ENCODE measurements around the gene ASTN2.
"Not testable (repeated sequence)": the region's sequence is repeated elsewhere in the genome, so short reads cannot be mapped to it uniquely, and the experiment has no call there.

The ASTN2 gene

DNA sequence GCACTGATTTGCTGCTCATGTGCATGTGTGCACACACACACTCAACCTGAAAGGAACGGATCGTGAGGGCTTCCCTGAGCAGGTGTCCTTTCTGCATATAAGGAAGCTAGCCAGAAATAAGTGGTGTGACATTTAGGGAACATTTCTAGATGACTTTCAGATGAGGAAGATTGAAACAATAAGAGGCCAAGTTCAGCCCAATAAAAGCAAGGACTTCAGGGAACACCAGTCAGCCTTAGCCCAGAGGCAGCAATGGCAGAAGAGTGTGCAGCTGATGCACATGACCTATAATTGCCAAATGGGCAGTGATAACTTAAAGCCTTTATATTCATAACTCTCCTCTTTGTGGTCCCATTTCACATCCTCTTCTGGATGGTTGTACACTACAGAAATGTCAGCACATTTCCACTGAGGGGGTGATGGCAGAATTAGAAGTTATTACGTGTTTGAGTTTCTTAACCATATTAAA lies 472.2 kb downstream of the ASTN2 start:
- no peak for DNase-seq

DNA sequence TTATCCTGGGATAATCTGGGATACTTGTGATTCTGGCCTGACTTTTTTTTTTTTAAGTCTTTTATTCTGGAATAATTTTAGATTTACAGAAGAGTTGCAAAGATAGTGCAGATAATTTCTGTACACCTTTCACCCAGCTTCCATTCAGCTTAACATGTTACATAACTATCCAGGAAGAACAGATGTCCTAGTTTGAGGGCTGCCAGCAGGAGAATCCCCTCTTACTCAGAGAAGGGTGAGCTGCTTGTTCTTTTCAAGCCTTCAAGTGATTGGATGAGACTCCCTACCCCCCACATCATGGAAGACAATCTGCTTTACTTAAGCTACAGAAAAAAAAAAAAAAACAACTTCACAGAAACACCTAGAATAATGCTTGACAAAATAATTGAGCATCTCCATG lies 473.6 kb downstream of the ASTN2 start:
- DNase-seq, result no peak

DNA sequence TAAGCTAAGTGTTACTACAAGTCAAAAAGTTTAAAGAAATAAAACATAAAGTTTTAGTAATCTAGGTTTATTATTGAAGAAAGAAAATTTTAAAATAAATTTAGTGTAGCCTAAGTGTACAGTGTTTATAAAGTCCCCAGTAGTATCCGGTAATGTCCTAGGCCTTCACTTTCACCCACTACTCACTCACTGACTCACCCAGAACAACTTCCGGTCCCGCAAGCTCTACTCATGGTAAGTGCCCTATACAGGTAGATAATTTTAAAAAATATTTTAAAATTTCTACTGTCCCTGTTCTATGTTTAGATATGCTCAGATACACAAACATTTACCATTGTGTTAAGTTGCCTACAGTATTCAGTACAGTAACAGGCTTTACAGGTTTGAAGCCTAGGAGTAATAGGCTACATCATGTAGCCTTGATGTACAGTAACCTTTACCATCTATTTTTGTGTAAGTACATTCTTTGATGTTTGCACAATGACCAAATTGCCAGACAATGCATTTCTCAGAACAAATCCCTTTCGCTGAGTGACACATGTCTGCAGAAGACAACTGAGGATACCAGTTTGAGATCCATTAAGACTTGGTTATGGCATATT lies 474.1 kb downstream of the ASTN2 start:
- DNase-seq, result no peak

DNA sequence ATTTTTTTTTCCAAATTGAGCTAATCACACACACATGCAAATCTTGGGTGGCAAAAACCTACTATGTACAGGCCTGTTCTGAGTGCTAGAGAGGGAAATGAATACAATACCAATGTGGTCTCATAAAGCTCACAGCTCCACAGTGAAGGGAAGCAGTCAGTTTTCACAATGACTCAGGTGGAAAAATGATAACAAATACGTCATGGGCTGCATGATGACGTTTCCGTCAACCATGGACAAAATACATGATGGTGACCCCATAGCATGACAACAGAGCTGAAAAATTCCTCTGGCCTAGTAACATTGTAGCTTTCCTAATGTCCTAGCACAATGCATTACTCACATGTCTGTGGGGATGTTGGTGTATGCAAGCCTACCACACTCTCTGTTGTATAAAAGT lies 475.2 kb downstream of the ASTN2 start:
- DNase-seq, result no peak

DNA sequence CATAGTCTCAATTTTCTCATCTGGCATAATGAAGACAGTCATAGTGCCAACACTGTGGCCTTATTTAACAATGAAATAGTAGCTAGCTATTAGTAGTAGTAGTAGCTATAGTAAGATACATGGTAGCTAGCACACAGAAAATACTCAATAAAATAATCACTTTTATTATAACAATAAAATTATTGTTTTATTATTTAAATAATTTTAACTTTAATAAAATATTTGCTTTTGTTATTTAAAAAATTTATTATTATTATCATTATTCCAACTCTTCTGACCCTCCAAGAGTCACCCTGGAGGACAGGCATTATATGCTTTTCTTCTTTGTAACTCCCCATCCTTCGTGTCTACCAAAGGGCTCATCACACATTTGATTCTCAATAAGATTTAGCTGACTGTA lies 475.7 kb downstream of the ASTN2 start:
- DNase-seq, result no peak

DNA sequence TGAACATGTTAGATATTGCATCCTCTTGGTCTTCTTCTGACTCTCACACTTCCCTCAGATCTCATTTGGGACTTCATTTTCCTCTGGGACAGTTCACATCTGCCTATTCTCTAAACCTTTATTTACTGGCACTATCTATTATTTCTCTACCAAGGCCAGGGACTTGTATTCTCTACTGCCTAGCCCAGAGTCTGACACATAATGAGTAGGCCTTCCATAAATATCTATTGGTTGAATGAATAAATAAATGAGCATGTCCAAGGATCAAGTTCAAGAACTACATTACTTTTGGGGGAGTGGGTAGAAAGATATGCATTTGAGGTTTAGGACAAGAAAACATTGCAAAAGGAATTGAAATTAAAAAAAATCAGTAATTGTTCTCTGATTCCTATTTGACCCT lies 477.5 kb downstream of the ASTN2 start:
- DNase-seq, result no peak

DNA sequence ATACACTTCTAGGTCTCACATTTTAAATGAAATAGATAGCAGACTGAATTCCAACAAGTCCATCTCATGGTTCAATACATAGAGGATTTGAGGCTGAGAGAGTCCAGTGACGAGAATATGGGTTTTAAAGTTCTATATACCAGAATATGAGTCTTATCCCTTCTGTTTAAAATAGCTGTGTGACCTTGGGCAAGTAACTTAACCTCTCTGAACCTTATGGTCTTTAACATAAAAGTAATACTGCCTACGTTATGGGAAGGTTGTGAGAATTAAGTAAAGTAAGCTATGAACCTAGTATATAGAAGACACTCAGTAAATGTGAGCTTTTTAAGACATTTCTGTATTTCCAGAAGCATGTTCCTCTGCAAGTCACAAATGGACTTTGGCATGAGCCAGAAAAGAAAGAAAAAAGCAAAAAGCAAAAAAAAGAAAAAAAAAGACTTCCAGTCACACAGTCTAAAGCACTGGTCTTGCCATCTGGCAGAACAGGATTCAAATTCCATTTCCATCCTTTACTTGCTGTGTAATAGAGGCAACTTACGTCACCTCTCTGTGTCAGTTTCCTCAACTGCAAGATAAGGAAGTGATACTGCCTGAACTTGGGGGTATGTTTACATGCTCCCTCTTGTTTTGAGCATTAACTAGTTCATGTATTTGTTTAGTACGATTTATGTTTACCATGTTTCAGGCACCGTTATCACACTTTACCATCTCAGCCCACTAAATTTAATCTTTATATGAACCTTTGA lies 479.5 kb downstream of the ASTN2 start:
- no peak for DNase-seq

DNA sequence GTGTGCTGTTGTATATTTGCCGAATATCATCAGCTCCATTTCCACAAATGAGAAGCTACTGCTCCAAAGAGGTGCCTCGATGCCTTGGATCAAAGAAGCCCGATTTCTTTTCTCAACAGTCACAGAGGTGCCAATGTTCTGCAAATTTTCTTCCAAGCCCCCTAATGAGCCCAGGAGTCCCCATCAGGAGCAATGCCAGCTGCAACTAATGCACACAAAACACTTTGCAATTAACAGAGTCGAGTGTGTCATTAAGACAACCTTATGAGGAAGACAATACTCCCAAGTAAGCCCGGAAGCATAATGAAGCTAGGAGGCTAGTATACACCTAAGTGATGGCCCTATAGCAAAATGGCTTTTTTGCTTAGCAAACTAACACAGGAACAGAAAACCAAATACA lies 480.7 kb downstream of the ASTN2 start:
- DNase-seq, result no peak

DNA sequence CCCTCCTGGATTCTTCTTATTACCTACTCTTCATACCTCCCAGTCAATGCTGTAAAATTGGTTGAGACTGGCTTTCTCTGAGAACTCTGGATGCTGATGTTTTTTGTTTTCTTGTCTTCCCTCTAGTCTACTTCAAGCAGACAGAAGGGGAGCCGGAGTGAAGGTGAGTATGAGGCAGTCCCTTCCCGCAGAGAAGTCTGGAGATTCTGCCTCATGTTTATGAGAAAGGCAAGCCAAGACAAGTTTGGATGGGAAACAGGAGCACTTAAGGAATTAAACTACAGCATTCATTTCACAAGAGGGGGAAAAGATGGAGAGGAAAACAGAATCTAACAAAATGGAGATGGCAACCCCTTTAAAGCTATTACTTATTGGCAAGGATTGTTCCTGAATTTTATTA lies 481.6 kb downstream of the ASTN2 start:
- no peak for DNase-seq

DNA sequence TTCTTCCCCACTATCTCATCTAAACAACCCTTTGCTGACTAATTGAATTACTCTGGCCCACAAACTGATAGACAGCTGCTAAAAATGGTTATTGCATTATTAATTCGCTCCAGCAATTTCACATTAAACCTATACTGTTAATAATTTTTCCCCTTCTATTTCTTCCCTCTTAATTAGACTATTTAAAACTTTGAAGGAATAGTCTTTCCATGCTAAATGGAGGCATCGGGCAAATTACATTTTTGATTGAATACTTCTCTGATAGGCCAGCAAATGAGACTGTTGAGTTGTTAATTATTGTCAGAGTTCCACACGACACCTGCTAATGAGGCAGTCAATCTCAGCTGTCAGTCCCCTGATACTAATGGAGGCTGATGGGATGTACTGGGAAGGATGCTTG lies 485.2 kb downstream of the ASTN2 start:
- no peak for DNase-seq

DNA sequence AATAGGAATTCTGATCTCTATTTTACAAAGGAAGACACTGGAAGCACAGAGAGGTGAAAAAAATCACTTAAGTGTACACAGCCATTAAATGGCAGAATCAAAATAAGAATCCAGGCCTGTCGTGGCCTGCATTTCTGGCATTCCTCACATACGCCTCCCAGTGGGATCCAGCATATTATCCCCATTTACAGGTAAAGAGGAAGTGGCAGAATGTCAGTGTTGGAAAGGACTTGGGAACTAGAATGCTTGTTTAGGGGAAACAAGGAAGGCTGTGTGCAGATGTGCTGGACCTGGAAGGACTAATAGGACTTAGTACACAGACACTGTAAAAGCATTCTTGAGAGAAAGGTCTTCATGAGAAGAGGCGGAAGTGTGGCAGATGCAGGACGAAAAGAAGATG lies 486.0 kb downstream of the ASTN2 start:
- DNase-seq, result no peak

DNA sequence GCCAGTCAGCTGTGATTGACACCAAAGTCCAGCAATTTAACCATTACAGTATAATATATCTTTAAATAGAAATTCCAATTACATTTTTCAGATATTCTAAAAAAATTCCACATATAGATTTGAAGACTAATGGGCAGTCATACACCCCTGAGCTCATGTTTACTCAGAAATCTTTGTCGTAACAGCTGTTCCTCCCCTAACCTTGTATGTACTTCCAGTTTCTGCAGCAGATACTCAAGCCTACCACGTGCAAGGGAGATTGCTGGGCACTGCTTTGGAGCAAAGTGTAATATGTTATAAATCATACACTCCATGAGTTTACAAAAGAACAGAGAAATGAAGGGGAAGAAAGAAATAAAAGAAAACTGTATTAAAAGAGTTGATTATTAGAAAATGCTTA lies 486.6 kb downstream of the ASTN2 start:
- DNase-seq, result no peak

DNA sequence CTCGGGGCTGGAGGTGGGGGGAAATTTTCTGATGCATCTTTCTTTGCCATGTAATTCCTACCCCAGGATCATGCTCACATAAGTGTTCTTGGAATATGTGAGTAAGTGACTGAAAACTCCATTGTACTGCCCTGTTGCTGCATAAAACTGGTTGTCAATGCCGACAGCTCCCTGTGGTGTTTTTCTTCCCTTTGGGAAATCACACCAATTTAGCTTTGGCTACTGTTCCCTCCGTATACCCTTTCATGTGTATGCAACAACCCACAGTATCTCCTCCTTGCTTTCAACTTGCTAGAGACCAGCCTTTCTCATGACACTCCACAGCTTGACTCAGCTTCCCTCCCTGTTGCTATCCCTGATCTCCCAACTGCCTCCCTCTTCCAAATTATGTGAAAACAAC lies 487.1 kb downstream of the ASTN2 start:
- DNase-seq, result no peak

DNA sequence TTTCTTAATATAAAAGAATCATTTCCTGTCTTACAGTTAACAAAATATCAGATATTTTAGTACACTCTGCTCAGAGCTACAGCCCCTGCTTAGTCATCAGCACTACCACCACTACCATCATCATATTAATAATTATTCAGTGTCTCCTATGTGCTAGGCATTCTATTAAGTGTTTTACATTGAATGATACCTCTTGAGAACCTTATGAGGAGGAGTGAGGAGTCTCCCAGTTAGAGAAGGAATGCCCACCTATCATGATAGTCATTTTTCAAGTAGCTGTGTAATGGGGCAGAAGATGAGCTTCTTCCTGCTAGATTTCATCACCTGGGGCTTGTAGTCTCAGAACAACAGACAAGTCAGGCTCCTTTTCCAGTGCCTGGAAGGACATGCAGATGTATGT lies 489.7 kb downstream of the ASTN2 start:
- no peak for DNase-seq

DNA sequence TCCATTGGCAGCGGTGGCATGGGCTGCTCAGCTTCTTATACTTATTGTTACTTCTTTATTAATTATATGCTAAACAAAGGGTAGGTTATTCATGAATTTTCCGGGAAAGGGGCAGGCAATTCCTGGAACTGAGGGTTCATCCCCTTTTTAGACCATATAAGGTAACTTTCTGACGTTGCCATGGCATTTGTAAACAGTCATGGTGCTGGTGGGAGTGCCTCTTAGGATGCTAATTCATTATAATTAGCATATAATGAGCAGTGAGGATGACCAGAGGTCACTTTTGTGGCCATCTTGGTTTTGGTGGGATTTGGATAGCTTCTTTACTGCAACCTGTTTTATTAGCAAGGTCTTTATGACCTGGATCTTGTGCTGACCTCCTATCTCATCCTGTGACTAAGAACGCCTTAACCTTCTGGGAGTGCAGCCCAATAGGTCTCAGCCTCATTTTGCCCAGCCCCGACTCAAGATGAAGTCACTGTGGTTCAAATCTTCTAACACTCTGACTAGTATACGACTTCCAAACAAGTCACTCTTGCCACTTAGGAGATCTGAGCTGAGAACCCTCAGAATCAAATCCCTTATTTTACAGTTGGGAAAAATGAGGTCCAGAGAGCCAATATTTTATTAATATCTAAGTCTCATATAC lies 490.3 kb downstream of the ASTN2 start:
- no peak for DNase-seq

DNA sequence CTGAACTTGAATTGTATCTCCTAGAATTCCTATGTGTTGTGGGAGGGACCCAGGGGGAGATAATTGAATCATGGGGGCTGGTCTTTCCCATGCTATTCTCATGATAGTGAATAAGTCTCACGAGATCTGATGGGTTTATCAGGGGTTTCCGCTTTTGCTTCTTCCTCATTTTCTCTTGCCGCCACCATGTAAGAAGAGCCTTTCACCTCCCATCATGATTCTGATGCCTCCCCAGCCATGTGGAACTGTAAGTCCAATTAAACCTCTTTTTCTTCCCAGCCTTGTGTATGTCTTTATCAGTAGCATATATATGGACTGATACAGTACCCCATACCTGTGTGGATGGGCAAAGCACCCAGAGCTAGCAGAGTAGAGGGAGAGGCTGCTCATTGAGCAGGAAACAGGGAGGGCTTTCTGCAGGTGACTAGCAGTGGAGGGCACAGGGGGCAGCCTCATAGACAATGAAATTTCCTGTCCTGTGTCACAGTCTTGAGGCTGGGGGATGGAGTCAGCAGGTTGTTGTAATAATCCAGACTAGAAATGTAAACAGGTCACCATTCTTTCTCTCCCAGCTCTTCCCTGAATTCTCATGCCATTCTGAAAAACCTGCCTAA lies 496.9 kb downstream of the ASTN2 start:
- DNase-seq, result not testable (repeated sequence)

DNA sequence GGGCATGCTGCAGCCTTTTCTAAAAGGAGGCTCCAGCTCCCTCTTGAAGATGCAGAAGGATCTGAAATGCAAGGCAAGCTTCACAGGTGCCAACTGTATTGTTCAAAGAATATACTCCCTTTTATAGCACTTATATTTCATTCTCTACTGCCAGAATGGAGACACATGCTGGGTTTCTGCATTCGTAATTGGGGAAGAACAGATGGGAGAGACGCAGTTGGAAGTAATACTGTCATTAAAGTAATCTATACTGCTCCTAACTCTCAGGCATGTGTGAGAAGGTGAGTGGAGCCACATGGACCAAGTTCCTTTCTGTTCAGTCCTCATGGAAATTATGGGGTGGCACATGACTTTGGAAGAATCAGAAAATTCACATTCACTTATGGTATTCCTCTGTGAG lies 501.3 kb downstream of the ASTN2 start:
- no peak for DNase-seq

DNA sequence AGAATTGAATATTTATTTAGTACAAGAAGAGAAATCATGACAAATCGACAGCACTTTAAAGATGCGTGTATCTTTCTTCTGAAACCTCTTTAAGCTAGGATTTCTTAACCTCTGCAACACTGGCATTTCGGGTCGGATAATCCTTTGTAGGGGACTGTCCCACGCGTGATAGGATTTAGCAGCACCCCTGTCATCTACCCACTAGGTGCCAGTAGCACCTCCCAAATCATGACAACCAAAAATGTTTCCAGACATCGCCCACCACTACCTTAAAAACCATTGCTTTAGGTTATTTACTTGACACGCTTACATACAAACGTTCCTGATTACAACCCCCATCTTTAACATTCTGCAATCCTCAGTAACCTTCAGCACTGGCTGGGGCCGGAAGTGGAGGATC lies 504.7 kb downstream of the ASTN2 start:
- DNase-seq, result no peak

DNA sequence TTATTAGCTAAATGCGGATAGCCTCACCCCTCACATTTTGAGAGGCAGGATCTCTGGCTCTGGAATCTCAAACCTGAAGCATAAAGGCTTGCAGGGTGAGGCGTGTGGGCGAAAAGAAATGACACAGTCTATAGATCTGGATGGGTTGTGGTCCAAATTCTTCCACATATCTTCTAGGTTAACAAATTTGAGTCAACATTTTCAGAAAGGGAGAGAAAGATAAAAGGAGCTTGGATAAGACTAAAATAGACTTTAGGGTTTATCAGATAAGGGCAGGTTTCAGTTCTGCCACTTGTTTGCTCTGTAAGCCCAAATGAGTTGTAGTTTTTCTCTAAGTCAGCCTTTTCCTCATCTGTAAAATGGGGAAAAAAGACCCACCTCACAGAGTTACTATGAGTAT lies 506.9 kb downstream of the ASTN2 start:
- DNase-seq, result no peak

DNA sequence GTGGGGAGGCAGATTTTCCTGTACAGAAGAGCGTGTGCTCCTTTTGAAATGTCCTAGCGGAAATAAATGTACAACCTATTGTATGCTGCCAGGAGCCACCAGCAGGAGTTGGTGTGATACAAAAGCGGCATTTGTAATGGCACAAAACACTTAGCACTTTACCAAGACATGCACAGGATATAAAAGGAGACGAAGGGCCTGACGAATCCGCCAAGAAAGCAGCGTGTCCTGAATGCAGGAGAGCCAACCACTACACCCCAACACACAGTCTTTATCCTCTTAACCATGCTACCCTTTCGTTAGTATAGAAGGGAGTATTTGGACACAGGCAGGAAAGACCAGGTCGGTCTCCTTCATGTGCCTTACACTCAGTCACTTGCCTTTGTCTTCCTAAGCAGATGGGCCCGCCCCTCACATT lies 509.7 kb downstream of the ASTN2 start:
- DNase-seq, result no peak

DNA sequence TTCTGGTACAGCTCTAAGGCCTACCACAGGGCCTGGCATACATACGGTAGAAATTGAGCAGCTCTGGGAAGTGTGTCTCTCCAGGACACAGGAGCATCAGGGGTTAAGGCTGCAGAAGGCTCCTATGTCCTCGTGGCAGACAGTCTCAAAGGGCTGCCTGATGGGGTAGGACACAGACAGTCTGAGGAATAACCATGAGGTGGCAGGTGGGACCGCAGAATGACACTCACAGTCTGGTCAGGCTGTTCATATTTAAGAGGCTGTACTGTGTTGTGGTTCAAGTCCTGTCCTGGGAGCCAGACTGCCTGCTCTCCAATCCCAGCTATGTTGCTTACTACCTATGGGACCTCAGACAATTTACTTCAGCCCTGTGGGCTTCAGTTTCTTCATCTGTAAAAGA lies 510.7 kb downstream of the ASTN2 start:
- DNase-seq, result no peak

DNA sequence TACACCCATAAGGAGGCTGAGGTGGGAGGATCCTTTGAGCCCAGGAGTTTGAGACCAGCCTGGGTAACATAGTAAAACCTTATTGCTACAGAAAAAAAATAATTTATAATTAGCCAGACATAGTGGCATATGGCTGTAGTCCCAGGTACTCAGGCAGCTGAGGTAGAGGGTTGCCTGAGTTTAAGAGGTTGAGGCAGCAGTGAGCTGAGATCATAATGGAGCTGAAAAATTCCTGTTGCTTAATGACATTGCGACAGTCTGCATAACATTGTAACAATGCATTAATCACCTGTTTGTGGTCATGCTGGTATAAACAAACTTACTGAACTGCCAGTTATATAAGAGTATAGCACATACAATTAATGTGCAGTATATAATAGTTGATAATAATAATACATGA lies 513.6 kb downstream of the ASTN2 start:
- no peak for DNase-seq

DNA sequence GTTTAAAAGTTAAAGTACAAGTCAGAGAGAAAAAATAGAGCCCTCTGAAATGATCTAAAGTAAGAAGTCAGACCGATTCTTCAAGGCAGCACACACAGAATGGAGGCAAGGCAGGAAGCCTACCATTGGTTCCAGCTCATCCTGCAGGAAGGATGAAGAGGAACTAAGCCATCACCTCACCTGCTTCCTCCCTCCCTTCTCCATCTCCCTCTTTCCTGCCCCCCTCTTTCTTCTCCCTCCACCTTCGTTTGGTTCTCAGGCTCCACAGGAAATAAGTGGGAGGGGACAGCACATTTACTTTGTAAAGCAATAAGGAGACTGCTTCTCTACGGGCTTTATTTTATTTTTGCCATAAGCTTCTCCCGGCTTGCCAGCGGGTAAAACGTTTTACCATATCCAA lies 514.3 kb downstream of the ASTN2 start:
- DNase-seq, result no peak

DNA sequence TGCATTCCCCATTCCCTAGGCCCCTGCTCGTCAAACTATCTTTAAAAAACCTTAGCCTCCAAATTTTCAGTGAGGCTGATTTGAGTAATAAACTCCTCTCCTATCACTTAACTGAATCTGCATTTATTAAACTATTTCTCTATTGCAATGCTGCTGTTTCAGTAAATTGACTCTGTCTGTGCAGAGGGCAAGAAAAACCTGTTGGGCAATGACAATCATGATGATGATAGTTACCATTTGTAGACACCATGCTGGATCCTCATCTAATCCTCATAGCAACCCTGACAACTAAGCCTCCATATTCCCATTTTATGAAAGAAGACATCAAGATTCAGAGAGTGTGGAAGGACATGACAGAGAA lies 514.9 kb downstream of the ASTN2 start:
- no peak for DNase-seq

Data from stimulated activated CD4-positive, alpha-beta T cell treated with anti-CD3 and anti-CD28 coated beads, Interleukin-4, amount 100 ng/mL, for 4 hours (primary cell).